HG03571 (cell line): ENCODE measurements around the gene ZNF546.
A peak's percentile ranks its signal among the peaks of the same experiment; 100 is the strongest.

Experiments
- ATAC-seq: cut with Tn5 transposase; IDR thresholded peaks from one replicate; pipeline ENCODE4 v1.9.1; 2021; ENCODE audit not compliant: unreplicated experiment

The ZNF546 gene

DNA sequence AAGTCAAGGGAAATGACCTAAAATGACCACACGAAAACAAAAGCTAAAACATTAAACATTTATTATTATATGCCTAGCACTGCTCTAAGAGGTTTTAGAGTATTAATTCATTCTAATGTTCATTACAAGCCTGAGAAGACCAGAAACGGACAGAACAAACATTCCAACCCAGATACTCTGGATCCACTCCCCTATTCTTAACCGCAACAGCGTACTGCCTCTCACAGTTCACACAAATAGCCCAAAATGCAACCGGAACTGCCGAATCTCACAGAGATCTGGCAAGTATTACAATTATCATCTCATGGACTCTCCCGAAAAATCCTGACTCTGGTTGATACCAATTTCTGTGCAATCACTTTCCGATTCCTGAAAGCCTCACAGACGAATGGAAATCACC lies 57.8 kb downstream of the ZNF546 start:
- no peak for ATAC-seq

DNA sequence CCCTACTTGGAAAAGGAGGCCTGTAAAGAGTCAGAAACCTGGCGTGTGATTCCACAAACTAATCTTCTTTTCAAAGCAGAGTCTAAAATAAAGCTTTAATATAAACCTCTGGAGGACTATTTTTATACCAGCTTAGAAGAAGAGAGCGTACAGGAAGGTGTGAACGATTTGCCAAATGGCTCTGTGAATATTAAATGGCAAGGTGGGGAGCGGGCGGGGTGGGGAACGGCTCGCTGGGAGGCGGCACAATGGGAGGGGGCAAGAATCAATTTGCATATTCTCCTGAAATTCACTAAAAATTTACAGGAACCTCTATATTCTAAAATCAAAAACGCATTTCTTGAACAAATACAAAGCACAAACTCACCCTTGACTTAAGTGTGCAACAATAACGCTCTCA lies 58.2 kb downstream of the ZNF546 start:
- no peak for ATAC-seq

DNA sequence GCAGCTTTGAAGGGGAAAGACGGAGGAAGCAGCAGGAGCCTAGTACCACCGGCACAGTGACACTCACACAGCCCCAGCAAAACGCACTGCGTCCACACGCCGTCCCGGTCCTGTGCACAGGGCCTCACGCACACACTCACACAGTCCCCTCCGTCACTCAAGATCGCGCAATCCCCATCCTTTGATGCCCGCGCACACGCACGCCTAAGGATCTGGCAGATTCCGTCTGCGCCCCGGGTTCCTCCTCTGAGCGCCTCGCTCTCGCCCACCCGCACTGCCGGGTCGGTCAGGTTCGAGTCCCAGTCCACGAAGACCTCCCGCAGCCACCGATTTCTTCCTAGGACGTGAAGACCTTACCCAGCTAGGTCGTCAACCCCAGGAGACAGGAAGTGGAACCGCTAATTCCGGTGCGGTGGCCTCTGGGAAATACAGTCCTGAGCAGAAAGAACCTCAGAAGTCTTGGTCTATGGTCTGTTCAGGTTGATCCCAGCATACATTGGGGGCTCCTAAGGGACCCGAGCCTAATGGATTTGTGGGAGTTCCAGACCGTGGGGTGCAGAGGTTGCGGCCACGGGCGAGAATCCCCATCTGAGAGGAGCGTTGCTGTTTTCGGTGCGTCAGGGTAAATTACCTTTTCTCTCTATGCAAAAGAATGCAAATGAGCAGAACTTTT lies 59.1 kb downstream of the ZNF546 start, which contains the start of gene ZNF780B:
ZNF780B (minus strand) TSS at position 400 of the 673 bp plus-strand sequence. CDS start 5,899 bp downstream, outside the sequence.
- peak; percentile 72 for ATAC-seq

DNA sequence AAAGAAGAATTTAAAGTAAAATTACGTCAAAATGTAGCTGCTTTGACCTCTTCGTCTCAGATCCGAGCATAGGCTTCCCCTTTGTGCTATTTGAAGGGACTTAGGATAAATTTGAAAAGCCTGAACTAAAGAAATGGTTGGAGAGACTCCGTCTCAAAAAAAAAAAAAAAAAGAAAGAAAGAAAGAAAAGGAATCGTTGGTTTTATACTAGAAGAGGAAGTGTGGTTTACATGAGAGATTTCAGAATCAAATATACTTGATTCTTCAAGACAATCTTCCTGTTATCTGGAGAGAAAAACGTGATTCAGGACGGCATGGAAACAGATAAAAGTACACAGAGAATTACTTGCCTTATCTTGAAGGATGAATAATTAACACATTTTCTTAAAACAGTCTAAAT lies 59.6 kb downstream of the ZNF546 start:
- ATAC-seq: no peak

DNA sequence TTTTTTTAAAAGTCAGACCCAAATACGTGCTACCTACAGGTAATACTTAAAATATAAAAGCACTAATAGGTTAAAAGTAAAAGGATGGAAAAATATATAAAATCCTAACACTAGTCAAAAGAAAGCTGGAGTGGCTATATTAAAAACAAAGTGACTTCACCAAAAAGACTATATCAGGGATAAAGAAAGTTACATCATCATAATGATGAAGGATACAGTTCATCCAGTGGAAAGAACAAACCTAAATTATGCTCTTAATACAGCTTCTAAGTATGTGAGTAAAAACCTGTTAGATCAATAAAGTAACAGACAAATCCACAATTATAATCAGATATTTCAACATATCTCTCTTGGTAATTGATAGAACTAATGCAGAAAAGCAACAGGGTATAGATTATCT lies 60.3 kb downstream of the ZNF546 start:
- ATAC-seq: no peak

DNA sequence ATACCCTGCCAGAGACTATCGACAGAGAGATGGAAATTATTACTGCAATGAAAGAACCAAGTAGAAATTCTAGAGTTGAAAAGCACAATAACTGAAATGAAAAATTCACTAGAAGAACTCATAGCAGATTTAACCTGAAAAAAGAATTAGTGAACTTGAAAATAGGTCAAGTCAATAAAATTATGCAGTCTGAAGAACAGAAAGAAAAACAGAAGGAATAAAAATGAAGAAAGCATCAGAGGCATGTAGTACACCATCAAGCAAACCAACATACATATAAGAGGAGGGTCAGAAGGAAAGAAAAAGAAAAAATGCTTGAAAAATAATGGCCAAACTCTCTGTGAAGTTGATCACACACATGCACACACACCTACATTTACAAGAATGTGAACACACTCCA lies 62.8 kb downstream of the ZNF546 start:
- no peak for ATAC-seq

DNA sequence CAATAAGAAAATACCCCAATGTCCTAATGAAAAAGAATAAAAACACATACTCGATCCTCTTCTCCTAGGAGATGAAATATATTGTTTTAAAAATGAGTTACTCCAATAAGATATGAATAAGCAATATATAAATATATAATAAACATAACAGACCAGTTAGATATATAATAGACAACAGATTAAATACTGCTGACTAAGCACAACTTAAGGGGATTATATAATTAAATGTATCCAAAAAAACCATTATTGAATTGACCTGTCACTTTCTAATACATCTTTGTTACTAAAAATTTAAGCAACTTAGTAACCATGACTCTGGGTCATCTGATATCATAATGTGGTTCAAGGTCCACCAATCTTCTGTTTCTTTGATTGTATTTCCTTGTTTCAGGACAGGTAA lies 73.2 kb downstream of the ZNF546 start:
- ATAC-seq: no peak
